ENCODE measurements around the gene OAT. TPM values are rescaled to one million over a fixed set of nuclear protein-coding genes. Genes with fewer than 3 reads are reported as not detected.
A peak's percentile ranks its signal among the peaks of the same experiment; 100 is the strongest.
"Not testable (repeated sequence)": the region's sequence is repeated elsewhere in the genome, so short reads cannot be mapped to it uniquely, and the experiment has no call there.

OAT gene
- total RNA-seq, 2 experiments from 2014 or later = 30.2 to 35.4 TPM

DNA sequence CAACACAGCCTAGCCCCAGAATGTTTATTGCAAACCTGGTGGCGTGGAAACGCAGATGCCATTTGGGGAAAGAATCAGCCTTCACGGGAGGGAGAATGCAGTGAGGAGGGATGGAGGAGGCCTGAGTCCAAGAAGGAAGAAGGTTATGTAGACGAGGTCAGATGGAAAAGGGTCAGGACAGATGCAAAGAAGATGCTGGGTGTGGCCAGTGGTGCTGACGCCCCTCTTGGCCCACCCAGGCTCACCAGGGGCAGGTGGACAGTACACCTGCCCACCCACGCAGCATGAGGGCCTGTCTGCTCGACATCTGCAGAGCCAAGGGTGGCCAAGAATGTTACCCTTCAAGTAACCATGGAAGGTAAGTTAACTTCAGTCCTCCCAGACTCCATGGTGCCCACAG lies 40.5 kb downstream of the OAT start:
- Mint-ChIP-seq H3K27me3 (peaks cover 25% of the 10 kb centered on the region), H3K36me3 (ENCODE audit: low read depth) (no peaks in the 10 kb centered on the region), H3K4me3 (no peak overlapping the region), H3K9me3 (no peaks in the 10 kb centered on the region), H3K27ac (no peak overlapping the region), H3K4me1 (no peaks in the 10 kb centered on the region)
- POLR2A ChIA-PET = no interaction called here
- CTCF ChIA-PET = no interaction called here
- DNase-seq = no peak

DNA sequence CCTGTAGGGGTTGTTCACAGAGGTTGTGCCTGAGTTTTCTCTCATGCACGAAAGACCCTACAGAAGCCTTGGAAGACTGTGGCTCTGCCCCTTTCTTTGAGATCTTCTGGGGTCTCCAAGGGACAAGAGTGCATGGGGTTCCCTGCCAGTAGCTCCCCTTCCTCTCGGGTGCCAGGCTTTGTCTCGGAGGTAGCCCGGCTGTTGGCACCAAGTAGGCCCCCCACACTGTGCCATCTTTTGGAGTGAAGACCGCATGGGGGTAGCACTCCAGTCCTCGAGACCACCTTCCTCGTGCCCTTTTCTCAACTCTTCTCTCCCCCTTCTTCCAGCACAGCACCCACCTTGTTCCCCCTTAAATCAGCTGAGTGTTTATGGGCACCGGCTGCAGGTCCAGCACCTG lies 41.6 kb downstream of the OAT start:
- Mint-ChIP-seq H3K27me3 (peaks cover 25% of the 10 kb centered on the region), H3K9me3 (no peaks in the 10 kb centered on the region), H3K4me3 (no peak overlapping the region), H3K27ac (no peak overlapping the region), H3K4me1 (no peaks in the 10 kb centered on the region), H3K36me3 (ENCODE audit: low read depth) (no peaks in the 10 kb centered on the region)
- ChIA-PET CTCF (interaction anchor here (1.1 kb wide), 1 partner anchor 12 kb away, joined by 3 read pairs; no protein-coding TSS in a partner anchor), POLR2A (no interaction called here)
- DNase-seq = no peak

DNA sequence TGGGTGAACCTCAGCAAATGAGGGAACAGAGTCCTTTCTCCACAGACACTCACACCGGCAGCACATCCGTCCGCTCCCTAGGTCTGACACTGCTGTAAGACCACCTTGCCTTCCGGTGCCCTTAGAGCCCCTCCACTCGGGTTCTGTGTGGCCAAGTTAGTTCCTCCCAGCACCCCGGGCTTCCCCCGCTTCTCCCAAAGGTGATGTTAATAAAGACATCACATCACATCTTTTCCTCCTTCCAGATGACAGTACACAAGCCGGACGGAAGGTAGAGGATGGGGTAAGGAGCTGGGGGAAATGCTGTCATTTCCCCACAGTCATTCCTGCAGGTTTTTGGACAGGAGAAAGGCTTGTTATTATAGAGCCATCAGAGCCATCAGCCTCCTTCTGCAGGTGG lies 42.3 kb downstream of the OAT start:
- no peaks in the 10 kb centered on the region for H3K9me3 Mint-ChIP-seq

DNA sequence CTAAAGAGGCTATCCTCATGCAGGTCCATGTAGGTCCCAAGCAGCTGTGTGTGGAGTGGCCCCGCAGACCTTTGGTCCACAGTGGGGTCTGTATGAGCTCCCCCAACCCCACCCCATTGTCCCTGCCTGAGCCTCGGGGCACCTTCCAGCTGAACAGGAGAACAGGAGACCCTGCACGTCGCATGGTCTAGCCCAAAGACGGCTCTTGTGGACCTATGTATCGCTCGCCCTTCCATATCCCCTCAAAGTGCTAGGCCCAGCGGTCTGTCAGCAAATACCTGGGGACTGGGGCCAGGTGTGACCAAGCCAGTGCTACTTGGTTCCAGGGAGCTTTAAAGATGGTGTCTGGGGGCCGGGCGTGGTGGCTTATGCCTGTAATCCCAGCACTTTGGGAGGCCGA lies 43.0 kb downstream of the OAT start:
- no peaks in the 10 kb centered on the region for H3K9me3 Mint-ChIP-seq
- no peak overlapping the region for H3K27ac Mint-ChIP-seq
- ChIA-PET CTCF (no interaction called here), POLR2A (no interaction called here)
- H3K4me1 Mint-ChIP-seq = no peaks in the 10 kb centered on the region
- H3K36me3 Mint-ChIP-seq (ENCODE audit: low read depth) = no peaks in the 10 kb centered on the region
- H3K27me3 Mint-ChIP-seq = peaks cover 22% of the 10 kb centered on the region
- H3K4me3 Mint-ChIP-seq = no peak overlapping the region
- no peak for DNase-seq

More for the DNA sequence above, 42.3 kb downstream of the OAT start:
- H3K27me3 Mint-ChIP-seq = peaks cover 23% of the 10 kb centered on the region
- POLR2A ChIA-PET = no interaction called here
- no peaks in the 10 kb centered on the region for H3K36me3 Mint-ChIP-seq (ENCODE audit: low read depth)
- DNase-seq = no peak
- no peaks in the 10 kb centered on the region for H3K4me1 Mint-ChIP-seq
- no peak overlapping the region for H3K27ac Mint-ChIP-seq
- CTCF ChIA-PET = no interaction called here
- no peak overlapping the region for H3K4me3 Mint-ChIP-seq

DNA sequence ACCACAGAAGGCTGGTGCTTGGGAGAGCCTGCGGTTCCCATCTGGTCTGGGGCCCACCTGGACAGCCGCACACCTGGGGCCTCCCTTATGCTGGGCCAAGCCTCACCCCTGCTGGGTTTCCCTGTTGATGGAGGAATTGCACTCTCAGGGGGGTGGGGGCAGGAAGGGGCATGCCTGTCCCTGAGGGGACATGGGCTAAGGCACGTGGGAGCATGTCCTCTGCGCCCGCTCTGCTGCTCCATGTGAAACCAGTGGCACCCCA lies 43.4 kb downstream of the OAT start:
- Mint-ChIP-seq H3K4me1 (no peaks in the 10 kb centered on the region), H3K9me3 (no peaks in the 10 kb centered on the region), H3K27me3 (peaks cover 18% of the 10 kb centered on the region), H3K4me3 (no peak overlapping the region), H3K36me3 (ENCODE audit: low read depth) (no peaks in the 10 kb centered on the region), H3K27ac (no peak overlapping the region)
- ChIA-PET POLR2A (no interaction called here), CTCF (no interaction called here)
- no peak for DNase-seq

DNA sequence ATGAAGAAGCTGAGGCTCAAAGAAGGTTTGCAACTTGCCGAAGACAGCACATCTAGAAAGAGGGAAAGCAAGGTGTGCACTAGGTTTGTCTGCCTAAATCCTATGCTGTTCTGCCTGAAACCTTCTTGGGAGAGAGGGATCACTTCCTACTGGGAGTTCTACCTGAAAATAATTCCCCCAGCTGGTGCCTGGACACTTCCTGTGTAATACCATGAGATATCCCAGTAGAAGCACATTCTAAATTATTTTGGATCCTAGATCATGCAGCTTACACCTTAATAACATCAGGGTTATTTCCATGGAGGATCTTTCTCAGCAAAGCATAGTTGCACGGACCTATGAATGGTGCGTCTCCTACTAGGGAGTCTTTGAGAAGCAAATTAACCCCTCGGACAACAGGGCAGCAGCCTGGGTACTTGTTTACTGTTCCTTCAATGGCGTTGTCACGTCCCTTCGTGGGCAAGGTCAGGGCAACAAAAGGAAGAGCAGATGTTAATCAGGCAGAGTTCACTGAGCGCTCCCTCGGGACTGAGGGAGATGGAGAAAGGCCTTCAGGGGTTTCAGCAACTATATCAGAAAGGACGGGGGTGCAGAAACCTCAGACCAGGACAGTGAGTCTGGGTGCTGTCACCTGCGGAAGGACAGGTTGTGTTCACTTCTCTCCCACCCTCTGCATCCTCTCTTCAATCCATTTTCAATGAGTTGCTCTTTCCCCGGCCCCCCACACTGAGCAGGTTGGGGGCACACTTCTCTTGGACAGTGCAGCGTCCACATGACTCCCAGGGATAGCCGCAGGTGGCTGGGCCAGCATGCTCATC lies 44.0 kb downstream of the OAT start:
- Mint-ChIP-seq H3K36me3 (ENCODE audit: low read depth) (no peaks in the 10 kb centered on the region), H3K9me3 (no peaks in the 10 kb centered on the region), H3K4me3 (no peak overlapping the region), H3K27ac (no peak overlapping the region), H3K27me3 (peaks cover 14% of the 10 kb centered on the region), H3K4me1 (no peaks in the 10 kb centered on the region)
- DNase-seq = no peak
- POLR2A ChIA-PET = no interaction called here
- CTCF ChIA-PET = interaction anchor here (1.0 to 2.3 kb wide), 2 partner anchors 9 to 14 kb away, joined by 3 to 10 read pairs; no protein-coding TSS in a partner anchor

DNA sequence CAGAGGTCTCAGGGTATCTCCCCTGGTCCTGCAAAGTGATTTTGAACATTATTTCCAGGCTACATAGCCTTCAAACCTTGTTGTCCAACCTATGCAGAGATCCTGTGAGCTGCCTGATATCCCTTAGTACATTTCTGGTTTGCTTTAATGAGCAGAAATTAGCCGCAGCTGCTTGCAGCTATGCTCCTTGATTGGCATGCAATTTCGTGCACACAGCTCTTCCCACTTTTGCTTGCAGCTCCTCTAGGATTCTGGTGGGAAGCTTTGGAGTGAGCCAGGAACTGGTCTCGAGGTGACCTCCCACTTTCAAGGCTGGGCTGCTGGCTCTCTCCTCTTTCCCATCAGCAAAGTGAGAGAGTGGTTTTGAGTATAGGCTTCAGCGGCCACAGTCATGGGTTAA lies 45.8 kb downstream of the OAT start:
- ChIA-PET POLR2A (no interaction called here), CTCF (interaction anchor here (0.8 to 2.3 kb wide), 2 partner anchors 16 to 24 kb away, joined by 3 to 10 read pairs; no protein-coding TSS in a partner anchor)
- Mint-ChIP-seq H3K4me3 (no peak overlapping the region), H3K4me1 (no peaks in the 10 kb centered on the region), H3K9me3 (no peaks in the 10 kb centered on the region), H3K27ac (peak overlapping the region; percentile 4), H3K36me3 (ENCODE audit: low read depth) (no peaks in the 10 kb centered on the region), H3K27me3 (peaks cover 9% of the 10 kb centered on the region)
- no peak for DNase-seq

DNA sequence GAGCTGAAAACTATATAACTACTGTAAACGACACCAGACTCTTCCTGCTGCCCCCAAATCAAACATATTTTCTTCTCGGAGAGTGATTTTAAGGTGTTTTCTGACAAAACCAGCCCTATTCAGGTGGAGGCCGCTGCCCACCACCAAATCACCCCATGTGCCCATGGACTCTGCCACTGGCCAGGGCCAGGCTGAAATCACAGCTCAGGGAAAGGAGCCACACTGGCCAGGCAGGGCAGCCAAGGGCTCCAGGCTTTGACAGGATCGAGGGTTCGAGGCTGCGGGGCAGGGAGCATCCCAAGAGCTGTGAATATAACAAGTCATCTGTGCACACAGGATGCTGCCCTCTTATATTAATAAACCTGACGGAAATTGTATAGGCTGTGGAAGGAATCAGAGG lies 48.3 kb downstream of the OAT start:
- no peak for DNase-seq
- H3K27me3 Mint-ChIP-seq = peaks cover 9% of the 10 kb centered on the region
- H3K9me3 Mint-ChIP-seq = no peaks in the 10 kb centered on the region
- no peak overlapping the region for H3K4me3 Mint-ChIP-seq
- H3K27ac Mint-ChIP-seq = no peak overlapping the region
- POLR2A ChIA-PET = no interaction called here
- no peaks in the 10 kb centered on the region for H3K36me3 Mint-ChIP-seq (ENCODE audit: low read depth)
- CTCF ChIA-PET = interaction anchor here (1.5 kb wide), 1 partner anchor 19 kb away, joined by 3 read pairs; no protein-coding TSS in a partner anchor
- no peaks in the 10 kb centered on the region for H3K4me1 Mint-ChIP-seq

DNA sequence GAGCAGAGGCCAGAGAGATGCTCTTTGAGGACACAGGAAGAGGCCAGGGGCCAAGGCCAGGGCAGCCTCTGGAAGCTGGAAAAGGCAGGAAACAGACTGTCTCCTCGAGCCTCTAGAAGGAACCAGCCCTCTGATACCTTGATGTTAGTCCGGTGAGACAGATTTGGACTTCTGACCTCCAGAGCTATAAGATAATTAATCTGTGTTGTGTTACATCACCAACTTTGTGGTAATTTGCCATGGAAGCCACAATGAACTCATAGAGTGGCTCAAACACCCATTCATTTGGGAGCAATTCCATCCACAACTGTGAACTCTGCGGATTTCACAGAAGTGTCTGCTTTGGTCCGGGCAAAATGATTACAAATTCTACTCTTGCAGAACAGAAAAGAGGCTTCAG lies 48.7 kb downstream of the OAT start:
- Mint-ChIP-seq H3K4me1 (no peaks in the 10 kb centered on the region), H3K9me3 (no peaks in the 10 kb centered on the region), H3K4me3 (no peak overlapping the region), H3K36me3 (ENCODE audit: low read depth) (no peaks in the 10 kb centered on the region), H3K27ac (no peak overlapping the region), H3K27me3 (peaks cover 9% of the 10 kb centered on the region)
- ChIA-PET CTCF (interaction anchor here (1.5 kb wide), 1 partner anchor 19 kb away, joined by 3 read pairs; no protein-coding TSS in a partner anchor), POLR2A (no interaction called here)
- DNase-seq = no peak

DNA sequence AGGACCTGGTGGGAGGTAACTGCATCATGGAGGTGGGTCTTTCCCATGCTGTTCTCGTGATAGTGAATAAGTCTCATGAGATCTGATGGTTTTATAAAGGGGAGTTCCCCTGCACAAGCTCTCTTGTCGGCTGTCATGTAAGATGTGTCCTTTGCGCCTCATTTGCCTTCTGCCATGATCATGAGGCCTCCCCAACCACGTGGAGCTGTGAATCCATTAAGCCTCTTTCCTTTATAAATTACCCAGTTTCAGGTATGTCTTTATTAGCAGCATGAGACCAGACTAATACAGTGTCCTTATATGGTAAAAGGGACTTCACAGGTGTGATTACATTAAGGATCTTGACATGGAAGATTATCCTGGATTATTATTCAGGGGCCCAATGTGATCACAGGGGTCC lies 49.2 kb downstream of the OAT start:
- POLR2A ChIA-PET; H3K27me3 Mint-ChIP-seq; H3K4me3 Mint-ChIP-seq; H3K9me3 Mint-ChIP-seq; H3K4me1 Mint-ChIP-seq; H3K27ac Mint-ChIP-seq; DNase-seq; H3K36me3 Mint-ChIP-seq (ENCODE audit: low read depth): not testable (repeated sequence)
- CTCF ChIA-PET = interaction anchor here (1.5 kb wide), 1 partner anchor 19 kb away, joined by 3 read pairs; no protein-coding TSS in a partner anchor

DNA sequence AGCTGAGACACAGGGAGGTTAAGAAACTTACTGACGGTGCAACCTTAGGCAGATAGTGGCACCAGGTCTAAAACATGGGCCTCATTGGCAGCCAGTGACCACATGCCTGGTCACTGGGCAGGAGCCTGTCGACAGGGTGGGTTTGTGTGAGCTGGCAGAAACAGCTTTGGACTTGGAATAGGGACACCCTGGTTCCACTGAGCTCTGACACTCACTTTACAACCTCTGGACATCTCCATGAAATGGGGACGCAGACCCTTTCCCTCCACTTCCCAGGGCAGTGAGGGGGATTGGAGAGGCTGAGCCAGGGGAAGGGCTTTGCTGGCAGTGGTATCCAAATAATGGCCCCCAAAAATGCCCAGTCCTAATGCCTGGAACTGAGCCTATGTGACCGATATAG lies 49.7 kb downstream of the OAT start:
- POLR2A ChIA-PET = no interaction called here
- CTCF ChIA-PET = interaction anchor here (1.3 kb wide), 1 partner anchor 11 kb away, joined by 3 read pairs; no protein-coding TSS in a partner anchor
- no peaks in the 10 kb centered on the region for H3K9me3 Mint-ChIP-seq
- DNase-seq = no peak
- H3K27me3 Mint-ChIP-seq = peaks cover 9% of the 10 kb centered on the region
- no peak overlapping the region for H3K4me3 Mint-ChIP-seq
- H3K36me3 Mint-ChIP-seq (ENCODE audit: low read depth) = no peaks in the 10 kb centered on the region
- no peak overlapping the region for H3K27ac Mint-ChIP-seq
- no peaks in the 10 kb centered on the region for H3K4me1 Mint-ChIP-seq

DNA sequence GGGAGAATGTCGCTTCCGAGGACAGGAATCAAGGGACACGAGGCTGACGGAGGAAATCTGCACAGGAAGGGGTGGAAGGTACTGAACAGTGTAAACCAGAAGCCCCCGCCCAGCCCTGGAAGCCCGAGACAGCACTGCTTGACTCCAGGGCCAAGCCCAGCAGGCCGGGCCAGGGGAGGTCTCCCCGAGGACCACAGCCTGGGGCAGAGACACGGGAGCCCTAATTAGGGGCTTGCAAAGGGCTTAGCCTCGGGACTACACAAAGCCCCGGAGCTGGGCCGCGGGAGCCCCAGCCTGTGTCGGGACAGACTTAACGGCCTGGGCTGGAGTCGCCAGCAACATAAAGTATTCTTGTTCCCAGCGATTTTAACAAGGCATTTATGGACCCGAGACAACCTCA lies 50.8 kb downstream of the OAT start:
- H3K9me3 Mint-ChIP-seq = no peaks in the 10 kb centered on the region
- CTCF ChIA-PET = interaction anchor here (1.3 kb wide), 1 partner anchor 9 kb away, joined by 3 read pairs; no protein-coding TSS in a partner anchor
- no peak overlapping the region for H3K4me3 Mint-ChIP-seq
- peaks cover 9% of the 10 kb centered on the region for H3K27me3 Mint-ChIP-seq
- no peaks in the 10 kb centered on the region for H3K4me1 Mint-ChIP-seq
- H3K27ac Mint-ChIP-seq = no peak overlapping the region
- no peaks in the 10 kb centered on the region for H3K36me3 Mint-ChIP-seq (ENCODE audit: low read depth)
- no peak for DNase-seq
- POLR2A ChIA-PET = no interaction called here

DNA sequence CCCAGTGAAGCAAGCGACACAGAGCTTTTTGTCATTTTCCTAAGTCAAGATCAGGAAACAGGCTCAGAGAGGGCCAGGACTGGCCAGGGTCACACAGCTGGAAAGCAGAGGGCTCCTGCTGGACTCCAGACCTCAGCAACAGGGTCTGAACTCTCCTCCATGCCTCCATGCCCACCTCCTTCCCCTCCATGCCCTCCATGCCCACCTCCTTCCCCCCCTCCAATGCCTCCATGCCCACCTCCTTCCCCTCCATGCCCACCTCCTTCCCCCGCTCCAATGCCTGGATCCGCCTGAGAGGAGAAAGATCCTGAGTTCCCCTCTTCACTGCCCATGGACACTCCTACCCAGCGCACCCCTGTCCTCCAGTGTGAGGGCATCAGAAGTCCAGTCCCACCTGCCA lies 51.3 kb downstream of the OAT start:
- ChIA-PET POLR2A (no interaction called here), CTCF (interaction anchor here (1.5 kb wide), 1 partner anchor 22 kb away, joined by 3 read pairs; no protein-coding TSS in a partner anchor)
- Mint-ChIP-seq H3K27me3 (peaks cover 9% of the 10 kb centered on the region), H3K4me3 (no peak overlapping the region), H3K4me1 (no peaks in the 10 kb centered on the region), H3K9me3 (no peaks in the 10 kb centered on the region), H3K36me3 (ENCODE audit: low read depth) (no peaks in the 10 kb centered on the region), H3K27ac (no peak overlapping the region)
- DNase-seq = no peak

DNA sequence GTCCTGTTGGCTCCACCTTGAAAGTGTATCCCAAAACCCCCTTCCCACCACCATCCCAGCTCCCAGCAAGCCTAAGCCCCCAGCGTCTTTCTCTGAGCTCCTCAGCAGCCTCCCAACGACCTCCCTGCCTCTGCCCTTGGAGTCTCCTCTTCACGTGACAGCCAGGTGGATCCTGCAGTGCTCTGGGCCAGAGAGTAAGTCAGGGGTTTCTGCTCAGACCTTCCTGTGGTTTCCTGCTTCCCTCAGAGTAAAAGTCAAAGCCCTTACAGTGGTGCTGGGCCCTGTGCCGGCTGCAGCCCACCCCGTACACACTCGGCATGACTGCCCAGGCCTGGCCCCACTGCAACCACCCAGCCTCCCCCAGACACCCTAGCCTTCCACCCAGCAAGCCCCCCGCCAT lies 51.9 kb downstream of the OAT start:
- ChIA-PET CTCF (interaction anchor here (1.5 kb wide), 1 partner anchor 22 kb away, joined by 3 read pairs; no protein-coding TSS in a partner anchor), POLR2A (no interaction called here)
- no peaks in the 10 kb centered on the region for H3K4me1 Mint-ChIP-seq
- H3K36me3 Mint-ChIP-seq (ENCODE audit: low read depth) = no peaks in the 10 kb centered on the region
- H3K4me3 Mint-ChIP-seq = no peak overlapping the region
- H3K9me3 Mint-ChIP-seq = no peaks in the 10 kb centered on the region
- H3K27me3 Mint-ChIP-seq = peaks cover 6% of the 10 kb centered on the region
- no peak for DNase-seq
- no peak overlapping the region for H3K27ac Mint-ChIP-seq
